Gastroesophageal sphincter (tissue), 3 donors: Measurements from ENCODE around the gene OPCML.

Experiments
- CTCF ChIP-seq, 4 experiments: fragments of 200-600 bp in 2 of 4; fragments of 450-650 bp in 2 of 4; sonication (generic) in 1 of 4; IDR thresholded peaks; one replicate each; pipeline ENCODE4 v1.5.1; 2017 to 2019; ENCODE audit warnings: antibody characterized with exemption in 4 of 4, mild to moderate bottlenecking in 2 of 4, moderate library complexity in 2 of 4
- POLR2A ChIP-seq, 2 donors: fragments of 450-650 bp; IDR thresholded peaks; one replicate each; pipeline ENCODE4 v1.6.1; 2017; ENCODE audit warnings: antibody characterized with exemption in 2 of 2, mild to moderate bottlenecking in 2 of 2, moderate library complexity in 1 of 2
- POLR2AphosphoS5 ChIP-seq: sonication (generic); formaldehyde crosslinking; IDR thresholded peaks from one replicate; pipeline ENCODE4 v1.6.1; 2017; ENCODE audit warnings: antibody characterized with exemption

GRCh38 chr11:133525976-133526375, 6.3 kb downstream of the OPCML start:
- TF ChIP-seq CTCF (IDR thresholded peaks at IDR 0.05) = no peak
- TF ChIP-seq POLR2AphosphoS5 = no peak
- no peak for TF ChIP-seq POLR2A (IDR thresholded peaks at IDR 0.05)
